Trophoblast cell (in vitro differentiated cells and primary cell): ENCODE measurements around the gene QSOX1.
A peak's percentile ranks its signal among the peaks of the same experiment; 100 is the strongest.

Experiments
- DNase-seq, 2 donors: peaks; one replicate each; pipeline ENCODE4 v3.0.0-alpha.2; 2016
- H2AFZ ChIP-seq: 2 replicates; pipeline ENCODE4 v1.6.1; 2013; ENCODE audit warnings: low read length, moderate library complexity, mild to moderate bottlenecking; ENCODE audit not compliant: insufficient read depth, poor library complexity
- H2AK5ac ChIP-seq: 2 replicates; pipeline ENCODE4 v1.6.1; 2013; ENCODE audit warnings: mild to moderate bottlenecking, low read length
- H2BK120ac ChIP-seq: 2 replicates; pipeline ENCODE4 v1.6.1; 2013; ENCODE audit warnings: low read length, mild to moderate bottlenecking, moderate library complexity; ENCODE audit not compliant: insufficient read depth, poor library complexity
- H2BK12ac ChIP-seq: 2 replicates; pipeline ENCODE4 v1.6.1; 2013; ENCODE audit warnings: mild to moderate bottlenecking, low read length, moderate library complexity
- H2BK5ac ChIP-seq: 2 replicates; pipeline ENCODE4 v1.6.1; 2013; ENCODE audit warnings: low read length, low read depth, moderate library complexity, mild to moderate bottlenecking; ENCODE audit not compliant: poor library complexity
- H3K14ac ChIP-seq: 2 replicates; pipeline ENCODE4 v1.6.1; 2013; ENCODE audit warnings: mild to moderate bottlenecking, low read length
- H3K18ac ChIP-seq: 2 replicates; pipeline ENCODE4 v1.6.1; 2013; ENCODE audit warnings: mild to moderate bottlenecking, low read length
- H3K23ac ChIP-seq: 2 replicates; pipeline ENCODE4 v1.6.1; 2013; ENCODE audit warnings: low read length
- H3K27ac ChIP-seq: 2 replicates; pipeline ENCODE4 v1.5.1; 2013; ENCODE audit warnings: low read depth, mild to moderate bottlenecking, inconsistent platforms, low read length, moderate library complexity
- H3K27me3 ChIP-seq: 2 replicates; pipeline ENCODE4 v1.6.1; 2013; ENCODE audit warnings: inconsistent platforms, mild to moderate bottlenecking, low read length, moderate library complexity; ENCODE audit not compliant: insufficient read depth
- H3K36me3 ChIP-seq, 2 experiments: 1 replicate in 1 of 2; 2 replicates in 1 of 2; pipeline ENCODE4 v1.6.1; 2013; ENCODE audit warnings: low read length in 2 of 2, mild to moderate bottlenecking in 2 of 2, moderate library complexity in 1 of 2; ENCODE audit not compliant: insufficient read depth in 2 of 2, control insufficient read depth in 1 of 2
- H3K4ac ChIP-seq: 2 replicates; pipeline ENCODE4 v1.6.1; 2013; ENCODE audit warnings: low read depth, mild to moderate bottlenecking, low read length, moderate library complexity
- H3K4me1 ChIP-seq, 2 experiments: 1 replicate in 1 of 2; 2 replicates in 1 of 2; pipeline ENCODE4 v1.6.1; 2013; ENCODE audit warnings: low read length in 2 of 2, mild to moderate bottlenecking in 2 of 2, moderate library complexity in 1 of 2; ENCODE audit not compliant: insufficient read depth in 2 of 2, control insufficient read depth in 1 of 2
- H3K4me2 ChIP-seq: 2 replicates; pipeline ENCODE4 v1.6.1; 2013; ENCODE audit warnings: inconsistent platforms, mild to moderate bottlenecking, low read length, moderate library complexity
- H3K4me3 ChIP-seq: 2 replicates; pipeline ENCODE4 v1.5.1; 2013; ENCODE audit warnings: mild to moderate bottlenecking, low read depth, low read length, inconsistent platforms
- H3K79me1 ChIP-seq: one replicate; pipeline ENCODE4 v1.6.1; 2013; ENCODE audit warnings: low read length
- H3K79me2 ChIP-seq: 2 replicates; pipeline ENCODE4 v1.6.1; 2013; ENCODE audit warnings: low read length, mild to moderate bottlenecking; ENCODE audit not compliant: control insufficient read depth, insufficient read depth, poor library complexity
- H3K9ac ChIP-seq: 2 replicates; pipeline ENCODE4 v1.6.1; 2013; ENCODE audit warnings: mild to moderate bottlenecking, low read length
- H3K9me3 ChIP-seq: 2 replicates; pipeline ENCODE4 v1.6.1; 2013; ENCODE audit warnings: low read depth, mild to moderate bottlenecking, control low read depth, inconsistent platforms, low read length; ENCODE audit not compliant: insufficient read depth
- H4K12ac ChIP-seq: 2 replicates; pipeline ENCODE4 v1.6.1; 2013; ENCODE audit warnings: low read depth, mild to moderate bottlenecking, low read length, moderate library complexity
- H4K8ac ChIP-seq: 2 replicates; pipeline ENCODE4 v1.6.1; 2013; ENCODE audit warnings: low read depth, mild to moderate bottlenecking, low read length, moderate library complexity
- H4K91ac ChIP-seq: one replicate; pipeline ENCODE4 v1.6.1; 2013; ENCODE audit warnings: low read depth, mild to moderate bottlenecking, low read length, moderate library complexity
- WGBS: extraction: QIAGEN DNeasy Blood & Tissue Kit; methylation state at CpG from one replicate; pipeline ENCODE4 v1.1.7; 2013; ENCODE audit warnings: missing lambda C conversion rate; ENCODE audit not compliant: insufficient read length, insufficient coverage; ENCODE audit errors: extremely low coverage; 5-methylcytosine and 5-hydroxymethylcytosine counted together

The QSOX1 gene

GRCh38 chr1:180193141-180194047 lies 38.7 kb downstream of the QSOX1 start:
- H3K79me2 ChIP-seq, result no peaks in the 10 kb centered on the region
- no peak overlapping the region for H4K91ac ChIP-seq
- H3K4ac ChIP-seq, result no peak overlapping the region
- H2BK12ac ChIP-seq, result no peak overlapping the region
- H3K23ac ChIP-seq, result no peak overlapping the region
- no peak overlapping the region for H3K18ac ChIP-seq
- no peaks in the 10 kb centered on the region for H3K27me3 ChIP-seq
- H2BK5ac ChIP-seq, result no peak overlapping the region
- no peak overlapping the region for H3K9ac ChIP-seq
- no CpG with 5 or more reads among the region's 18 CpGs for WGBS
- no peaks in the 10 kb centered on the region for H3K4me1 ChIP-seq
- H3K79me1 ChIP-seq, result no peaks in the 10 kb centered on the region
- H3K27ac ChIP-seq, result no peak overlapping the region
- H3K4me3 ChIP-seq, result no peak overlapping the region
- H3K4me2 ChIP-seq, result no peak overlapping the region
- H3K9me3 ChIP-seq, result no peaks in the 10 kb centered on the region
- H3K36me3 ChIP-seq, result peaks cover 41% of the 10 kb centered on the region in 2 experiments
- H4K8ac ChIP-seq, result no peak overlapping the region
- no peak overlapping the region for H4K12ac ChIP-seq
- H2AFZ ChIP-seq, result no peak overlapping the region
- H2AK5ac ChIP-seq, result no peak overlapping the region
- H2BK120ac ChIP-seq, result no peak overlapping the region
- H3K14ac ChIP-seq, result no peak overlapping the region
- peak; percentile 65 to 82 for DNase-seq

DNA sequence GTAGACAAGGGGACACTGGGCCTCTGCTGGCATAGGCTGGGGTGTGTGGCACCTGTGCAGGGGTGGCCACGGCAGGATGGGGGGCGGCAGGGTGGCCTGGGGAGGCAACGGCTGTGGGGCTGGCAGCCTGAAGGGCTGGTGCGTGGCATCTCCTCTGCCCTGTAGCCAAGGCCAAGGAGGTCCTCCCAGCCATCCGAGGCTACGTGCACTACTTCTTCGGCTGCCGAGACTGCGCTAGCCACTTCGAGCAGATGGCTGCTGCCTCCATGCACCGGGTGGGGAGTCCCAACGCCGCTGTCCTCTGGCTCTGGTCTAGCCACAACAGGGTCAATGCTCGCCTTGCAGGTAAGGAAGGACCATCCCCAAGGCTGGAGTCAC lies 39.4 kb downstream of the QSOX1 start:
- Histone ChIP-seq H3K4me2 (no peak overlapping the region), H3K4me3 (no peak overlapping the region), H4K12ac (no peak overlapping the region), H3K9me3 (no peaks in the 10 kb centered on the region), H2BK5ac (no peak overlapping the region), H3K4ac (no peak overlapping the region), H3K4me1 (no peaks in the 10 kb centered on the region), H3K79me2 (no peaks in the 10 kb centered on the region), H2AK5ac (no peak overlapping the region), H3K18ac (no peak overlapping the region), H3K27ac (no peak overlapping the region), H4K8ac (no peak overlapping the region), H3K36me3 (peaks cover 40 to 45% of the 10 kb centered on the region in 2 experiments), H2AFZ (no peak overlapping the region), H2BK120ac (no peak overlapping the region), H3K27me3 (no peaks in the 10 kb centered on the region), H3K14ac (no peak overlapping the region), H2BK12ac (no peak overlapping the region), H4K91ac (no peak overlapping the region), H3K9ac (no peak overlapping the region), H3K23ac (no peak overlapping the region), H3K79me1 (no peaks in the 10 kb centered on the region)
- no CpG with 5 or more reads among the region's 14 CpGs for WGBS
- no peak for DNase-seq

GRCh38 chr1:180194546-180195207 lies 40.0 kb downstream of the QSOX1 start:
- Histone ChIP-seq H2BK12ac (no peak overlapping the region), H3K79me2 (no peaks in the 10 kb centered on the region), H3K27me3 (no peaks in the 10 kb centered on the region)

DNA sequence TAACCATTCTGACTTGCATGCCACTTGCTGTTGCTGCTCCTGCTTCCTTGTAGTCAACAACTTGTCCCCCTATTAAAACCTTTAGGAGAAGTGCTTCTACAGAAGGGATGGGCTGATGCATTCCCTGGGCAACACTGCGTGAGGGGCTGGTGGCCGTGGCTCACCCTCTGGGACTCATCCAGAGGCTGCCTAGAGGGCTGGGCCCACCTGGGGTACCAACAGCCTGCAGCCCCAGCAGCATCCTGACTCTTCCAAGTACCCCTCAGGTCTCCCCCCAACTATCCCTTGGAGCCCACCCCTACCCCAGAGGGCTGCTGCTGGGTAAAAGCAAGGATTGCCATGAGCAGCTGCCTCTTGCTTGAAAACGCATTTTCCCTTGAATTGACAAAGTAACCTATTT lies 40.7 kb downstream of the QSOX1 start:
- no peak overlapping the region for H2BK5ac ChIP-seq
- no peaks in the 10 kb centered on the region for H3K79me1 ChIP-seq
- H3K4me1 ChIP-seq, result no peaks in the 10 kb centered on the region
- no peak overlapping the region for H2BK120ac ChIP-seq
- no peak overlapping the region for H3K14ac ChIP-seq
- no peak overlapping the region for H4K8ac ChIP-seq
- H3K4me3 ChIP-seq, result no peak overlapping the region
- no peak overlapping the region for H3K27ac ChIP-seq
- H2AK5ac ChIP-seq, result no peak overlapping the region
- no peak overlapping the region for H4K91ac ChIP-seq
- WGBS, result no CpG with 5 or more reads among the region's 3 CpGs
- H3K9ac ChIP-seq, result no peak overlapping the region
- no peak overlapping the region for H3K4ac ChIP-seq
- H3K27me3 ChIP-seq, result no peaks in the 10 kb centered on the region
- no peak for DNase-seq
- H3K36me3 ChIP-seq, result peaks cover 34 to 38% of the 10 kb centered on the region in 2 experiments
- H3K79me2 ChIP-seq, result no peaks in the 10 kb centered on the region
- H3K4me2 ChIP-seq, result no peak overlapping the region
- no peak overlapping the region for H4K12ac ChIP-seq
- H3K23ac ChIP-seq, result no peak overlapping the region
- H2BK12ac ChIP-seq, result no peak overlapping the region
- no peak overlapping the region for H3K18ac ChIP-seq
- H2AFZ ChIP-seq, result no peak overlapping the region
- H3K9me3 ChIP-seq, result no peaks in the 10 kb centered on the region

More at GRCh38 chr1:180194546-180195207, 40.0 kb downstream of the QSOX1 start:
- WGBS, result no CpG with 5 or more reads among the region's 19 CpGs
- Histone ChIP-seq H3K4me1 (no peaks in the 10 kb centered on the region), H4K91ac (no peak overlapping the region), H3K9ac (no peak overlapping the region), H2BK120ac (no peak overlapping the region), H3K36me3 (peaks cover 40 to 45% of the 10 kb centered on the region in 2 experiments), H3K4ac (no peak overlapping the region), H3K27ac (no peak overlapping the region), H2BK5ac (no peak overlapping the region), H2AFZ (no peak overlapping the region), H3K9me3 (no peaks in the 10 kb centered on the region), H3K79me1 (no peaks in the 10 kb centered on the region), H3K4me2 (no peak overlapping the region), H3K18ac (no peak overlapping the region), H4K12ac (no peak overlapping the region), H3K23ac (no peak overlapping the region), H2AK5ac (no peak overlapping the region), H3K14ac (no peak overlapping the region), H4K8ac (no peak overlapping the region), H3K4me3 (no peak overlapping the region)
- no peak for DNase-seq
